Glomerular visceral epithelial cell (primary cell): ENCODE results near the gene LRRC15.

Experiments used
- DNase-seq: peaks from one replicate; pipeline ENCODE4 v3.0.0-alpha.2; 2016; ENCODE audit errors: extremely low spot score

Gene LRRC15

GRCh38 chr3:194364314-194364651 is 5.3 kb downstream of the LRRC15 start:
- no peak for DNase-seq

DNA sequence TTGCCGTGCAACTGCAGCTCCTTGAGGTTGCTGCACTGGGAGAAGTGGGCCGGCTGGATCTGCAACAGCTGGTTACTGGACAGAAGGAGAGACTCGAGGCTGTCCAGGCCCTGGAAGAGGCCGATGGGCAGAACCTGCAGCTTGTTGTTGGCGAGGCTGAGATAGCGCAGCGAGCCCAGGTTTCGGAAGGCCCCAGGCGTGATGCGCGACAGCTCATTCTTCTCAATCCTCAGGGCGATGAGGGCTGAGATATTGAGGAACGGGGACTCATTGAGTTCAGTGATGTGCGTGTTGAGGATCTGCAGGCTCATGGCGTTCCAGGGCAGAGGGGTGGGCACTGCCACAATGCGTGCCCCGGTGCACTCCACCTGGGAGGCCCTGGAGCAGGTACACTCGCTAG is 9.0 kb downstream of the LRRC15 start:
- no peak for DNase-seq

DNA sequence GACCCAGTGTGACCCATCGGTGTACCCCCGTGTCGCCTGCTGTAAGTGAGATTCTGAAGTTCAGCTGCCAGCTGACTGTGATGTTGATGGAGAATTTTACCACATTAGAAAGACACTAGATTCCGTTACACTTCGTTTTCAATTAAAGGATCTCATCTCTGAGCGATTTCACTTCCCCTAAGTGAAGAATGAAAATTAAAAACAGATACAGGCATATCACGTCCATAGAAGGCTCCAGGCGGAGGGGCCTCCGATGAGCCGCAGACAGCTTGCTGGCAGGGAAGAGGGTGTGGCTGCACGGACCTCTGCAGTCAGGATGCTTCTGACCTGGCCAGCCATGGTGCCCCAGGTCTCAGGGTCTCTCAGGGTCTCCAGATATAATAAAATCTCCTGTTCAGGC is 11.9 kb downstream of the LRRC15 start:
- no peak for DNase-seq

DNA sequence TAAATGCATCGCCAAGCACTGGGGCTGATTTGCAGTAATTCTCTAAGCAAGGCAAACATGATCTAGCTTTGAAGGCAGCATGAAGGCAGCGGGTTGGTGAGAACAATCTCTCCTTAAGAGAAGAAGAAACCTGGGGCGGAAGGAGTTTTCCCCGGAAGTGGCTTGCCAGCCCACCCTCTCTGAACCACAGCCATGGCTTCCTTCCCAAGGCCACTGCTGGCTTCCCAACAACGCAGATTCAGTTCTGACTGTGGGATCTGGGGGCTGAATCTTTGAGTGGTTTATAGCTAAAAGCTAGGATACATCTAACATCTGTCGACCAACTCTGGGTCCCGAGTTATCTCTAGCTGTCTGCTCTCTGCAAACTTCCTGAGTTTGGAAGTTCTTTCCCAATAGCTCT is 14.2 kb downstream of the LRRC15 start:
- no peak for DNase-seq

DNA sequence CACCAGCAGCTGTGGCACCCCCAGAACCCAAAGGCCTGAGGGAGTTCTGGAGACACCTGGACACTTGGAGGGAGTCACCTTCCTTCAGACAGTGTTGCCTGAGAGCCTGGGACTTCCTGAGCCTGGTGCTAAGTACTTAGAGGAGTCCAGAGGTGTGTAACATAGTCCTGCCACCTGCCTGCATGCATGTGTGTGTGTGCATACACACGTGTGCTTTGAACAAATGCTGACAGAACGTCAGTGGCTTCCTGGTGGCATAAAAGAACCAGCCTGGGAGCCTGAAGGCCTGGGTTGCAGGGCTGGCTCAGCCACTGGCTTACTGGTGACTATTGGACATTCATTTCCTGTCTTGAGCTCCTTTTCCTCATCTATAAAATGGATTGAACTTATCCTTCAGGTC is 15.2 kb downstream of the LRRC15 start:
- DNase-seq: no peak

DNA sequence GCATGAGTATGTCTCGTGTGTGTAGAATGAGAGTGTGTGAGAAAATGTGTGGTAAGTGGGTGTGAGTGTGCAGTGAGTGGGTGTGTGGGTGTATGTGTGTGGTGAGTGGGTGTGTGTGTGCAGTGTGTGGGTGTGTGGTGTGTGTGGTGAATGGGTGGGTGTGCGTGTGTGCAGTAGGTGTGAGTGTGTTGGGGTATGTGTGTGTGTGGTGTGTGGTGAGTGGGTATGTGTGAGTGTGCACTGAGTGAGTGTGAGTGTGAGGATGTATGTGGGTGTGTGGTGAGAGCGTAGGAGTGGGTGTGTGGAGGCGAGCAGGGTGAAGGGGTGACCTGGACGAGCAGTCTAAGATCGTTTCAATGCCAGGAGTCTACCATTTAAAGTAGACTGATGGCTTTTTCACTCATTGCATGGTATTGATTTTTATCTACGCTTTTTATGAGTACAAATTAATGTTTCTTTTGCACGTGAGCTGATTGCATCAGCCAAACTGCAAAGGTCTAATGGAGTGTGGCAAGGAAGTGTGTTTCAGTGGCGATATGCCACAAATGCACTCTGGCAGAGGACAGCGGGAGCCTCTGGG is 16.8 kb downstream of the LRRC15 start:
- no peak for DNase-seq

DNA sequence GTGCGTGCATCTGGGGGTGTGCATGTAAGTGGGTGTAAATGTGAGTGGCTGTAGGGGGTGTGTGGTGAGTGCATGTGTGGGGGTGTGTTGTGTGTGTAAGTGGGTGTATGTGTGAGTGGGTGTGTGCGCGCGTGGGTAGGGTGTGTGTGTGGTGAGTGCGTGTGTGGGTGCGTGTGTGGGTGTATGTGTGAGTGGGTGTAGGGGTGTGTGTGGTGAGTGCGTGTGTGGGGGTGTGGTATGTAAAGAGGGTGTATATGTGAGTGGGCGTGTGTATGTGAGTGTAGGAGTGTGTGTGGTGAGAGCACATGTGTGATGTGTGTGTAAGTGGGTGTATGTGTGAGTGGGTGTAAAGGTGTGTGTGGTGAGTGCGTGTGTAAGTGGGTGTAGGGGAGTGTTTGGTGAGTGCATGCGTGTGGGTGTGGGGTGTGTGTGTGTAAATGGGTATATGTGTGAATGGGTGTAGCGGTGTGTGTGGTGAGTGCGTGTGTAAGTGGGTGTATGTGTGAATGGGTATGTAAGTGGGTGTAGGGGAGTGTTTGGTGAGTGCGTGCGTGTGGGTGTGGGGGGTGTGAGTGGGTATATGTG is 17.5 kb downstream of the LRRC15 start:
- no peak for DNase-seq

DNA sequence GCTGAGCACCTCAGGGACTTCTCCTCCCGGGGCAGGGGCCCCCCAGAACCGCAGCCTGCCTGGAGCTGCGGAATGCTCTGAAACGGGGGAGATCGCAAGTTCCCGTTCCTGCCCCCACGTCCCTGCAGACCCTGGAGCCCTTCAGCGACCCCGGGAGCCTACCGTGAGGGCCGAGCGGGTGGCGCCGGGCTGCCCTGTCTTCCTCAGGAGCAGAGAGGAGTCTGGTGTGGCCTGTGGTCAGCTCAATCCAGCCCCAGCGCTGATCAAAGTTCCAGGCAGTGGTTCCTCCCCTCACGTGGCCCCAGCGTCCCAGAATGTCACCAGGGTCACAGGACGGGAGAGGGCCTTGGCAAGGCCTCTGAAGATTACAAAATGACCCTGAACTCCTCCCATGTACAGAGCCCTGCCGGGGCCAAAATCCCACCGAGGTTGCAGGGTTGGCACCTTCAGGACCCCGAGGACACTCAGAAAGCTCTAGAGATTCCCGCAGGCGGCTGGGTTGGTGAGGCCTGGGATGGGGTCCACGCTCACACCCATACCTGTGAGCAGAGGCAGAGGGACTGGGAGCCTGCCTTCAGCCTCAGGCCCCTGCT is 18.4 kb downstream of the LRRC15 start, which contains the start of gene CPN2:
CPN2 (minus strand) TSS at position 249 of the 593 bp plus-strand sequence. CDS start 8,626 bp downstream, outside the sequence.
- no peak for DNase-seq

DNA sequence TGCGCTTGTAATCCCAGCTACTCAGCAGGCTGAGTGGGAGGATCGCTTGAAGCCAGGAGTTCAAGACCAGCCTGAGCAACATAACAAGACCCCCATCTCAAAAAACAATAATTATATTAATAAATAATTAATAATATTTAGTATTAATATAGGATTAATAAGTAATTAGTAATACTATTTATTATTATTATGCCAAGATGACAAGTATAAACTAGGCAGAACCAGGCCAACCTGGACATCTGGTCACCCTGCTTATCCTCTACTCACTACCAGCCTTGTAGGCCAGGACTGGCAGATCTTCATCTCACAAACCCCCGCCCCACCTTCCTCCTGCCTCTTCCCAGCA is 18.8 kb downstream of the LRRC15 start:
- DNase-seq: no peak

DNA sequence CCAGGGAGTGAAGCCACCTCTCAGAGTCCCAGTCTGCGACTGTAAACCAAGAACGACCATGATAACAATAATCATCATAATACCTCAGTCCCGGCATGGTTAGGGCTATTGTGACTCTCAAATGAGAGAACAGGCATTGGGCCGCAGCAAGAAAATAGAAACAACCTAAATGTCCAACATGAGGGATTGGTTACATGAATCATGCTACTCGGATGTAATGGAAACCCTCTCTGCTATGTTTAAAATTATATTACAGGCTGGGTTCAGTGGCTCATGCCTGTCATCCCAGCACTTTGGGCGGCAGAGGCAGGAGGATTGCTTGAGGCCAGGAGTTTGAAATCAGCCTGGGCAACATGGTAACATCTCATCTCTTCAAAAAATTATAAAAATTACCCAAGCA is 21.2 kb downstream of the LRRC15 start:
- DNase-seq: no peak

- no peak for DNase-seq
Observed at GRCh38 chr3:194346621-194347020, 22.9 kb downstream of the LRRC15 start.

GRCh38 chr3:194346035-194346434 is 23.5 kb downstream of the LRRC15 start:
- DNase-seq: no peak

- peak; percentile 65 for DNase-seq
Observed at GRCh38 chr3:194344012-194344411, 25.5 kb downstream of the LRRC15 start.

DNA sequence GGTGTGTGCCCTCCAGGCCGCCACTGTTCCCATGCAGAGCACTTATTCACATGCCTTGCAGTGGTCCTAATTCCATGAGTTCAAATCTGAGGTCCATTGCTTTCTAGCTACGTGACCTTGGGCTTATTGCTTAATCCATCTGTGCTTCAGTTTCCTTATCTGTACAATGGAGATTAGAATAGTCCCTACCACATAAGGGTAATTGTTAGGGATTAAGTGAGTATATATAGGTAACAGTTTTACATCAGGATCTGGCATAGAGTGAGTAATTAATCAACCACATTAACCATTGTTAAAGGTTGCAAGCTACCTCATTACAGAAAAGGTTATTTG is 26.0 kb downstream of the LRRC15 start:
- DNase-seq: no peak

DNA sequence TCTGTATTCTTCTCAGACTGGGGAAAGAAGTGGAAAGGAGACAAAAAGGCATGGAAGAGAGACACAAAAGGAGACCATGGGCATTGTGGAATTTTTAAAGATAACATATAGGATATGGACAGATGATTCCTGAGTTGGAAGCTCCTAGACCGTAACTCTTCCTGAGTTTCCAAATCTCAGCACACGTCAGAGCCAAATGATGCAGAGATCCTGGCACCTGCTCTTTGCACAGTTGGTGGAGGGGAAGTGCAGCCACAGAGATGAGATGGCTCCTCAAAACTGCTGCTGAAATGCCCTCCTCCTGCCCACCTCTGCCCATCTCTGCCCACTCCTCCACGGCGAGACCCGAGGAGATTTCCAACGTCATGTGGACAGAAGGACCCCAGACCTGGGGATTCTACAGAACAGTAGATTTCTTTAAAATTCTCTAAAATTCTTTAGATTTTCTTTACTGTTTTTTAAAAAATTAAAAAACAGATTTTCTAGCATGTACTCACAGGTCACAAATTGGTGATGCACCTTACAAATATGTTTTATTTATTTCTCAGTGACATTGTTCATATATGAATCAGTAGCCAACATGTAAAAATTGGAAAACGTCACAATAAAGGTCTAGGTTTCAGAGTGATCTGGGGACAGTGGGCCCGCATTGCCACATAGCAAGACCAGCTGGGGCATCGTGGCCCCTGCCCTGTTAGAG is 26.5 kb downstream of the LRRC15 start:
- no peak for DNase-seq

GRCh38 chr3:194340757-194341400 is 28.7 kb downstream of the LRRC15 start:
- no peak for DNase-seq

GRCh38 chr3:194339840-194340239 is 29.7 kb downstream of the LRRC15 start:
- DNase-seq: no peak

DNA sequence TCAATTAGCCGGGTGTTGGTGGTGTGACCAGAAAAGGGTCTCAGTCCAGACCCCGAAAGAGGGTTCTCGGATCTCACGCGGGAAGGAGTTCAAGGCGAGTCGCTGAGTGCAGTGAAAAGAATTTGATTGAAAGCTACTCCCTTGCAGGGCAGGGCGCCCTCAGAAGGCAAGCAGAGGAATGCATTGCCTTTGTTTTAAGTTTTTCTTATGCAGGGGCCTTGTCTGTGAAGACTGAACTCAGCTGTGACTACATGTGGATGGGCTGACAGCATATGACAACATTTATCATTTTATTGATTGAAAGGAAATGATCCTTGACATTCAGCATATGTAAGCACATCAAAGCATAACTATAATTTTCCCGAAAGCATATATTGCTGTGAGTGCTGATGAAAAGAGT is 30.2 kb downstream of the LRRC15 start:
- no peak for DNase-seq

- no peak for DNase-seq
Observed at GRCh38 chr3:194337965-194338753, 31.4 kb downstream of the LRRC15 start.

GRCh38 chr3:194336601-194337355 is 32.8 kb downstream of the LRRC15 start:
- DNase-seq: no peak

DNA sequence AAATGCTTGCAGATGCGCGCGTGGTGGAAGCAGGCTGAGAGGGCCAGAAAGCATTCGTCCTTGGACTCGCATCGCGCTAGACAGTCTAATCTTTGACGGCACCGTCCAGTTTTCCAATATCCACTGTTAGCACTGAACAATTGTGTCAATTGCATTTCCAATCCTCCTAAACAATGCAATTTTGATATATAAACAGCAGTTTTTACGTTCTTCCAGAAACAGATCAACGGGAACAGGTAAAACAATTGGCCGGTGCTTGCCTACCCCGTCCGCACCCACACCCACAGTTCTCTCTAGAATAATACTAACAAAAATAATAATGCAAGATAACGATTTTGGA is 35.6 kb downstream of the LRRC15 start:
- DNase-seq: no peak
